Measurements from ENCODE around the gene TSSK6.

Gene TSSK6

DNA sequence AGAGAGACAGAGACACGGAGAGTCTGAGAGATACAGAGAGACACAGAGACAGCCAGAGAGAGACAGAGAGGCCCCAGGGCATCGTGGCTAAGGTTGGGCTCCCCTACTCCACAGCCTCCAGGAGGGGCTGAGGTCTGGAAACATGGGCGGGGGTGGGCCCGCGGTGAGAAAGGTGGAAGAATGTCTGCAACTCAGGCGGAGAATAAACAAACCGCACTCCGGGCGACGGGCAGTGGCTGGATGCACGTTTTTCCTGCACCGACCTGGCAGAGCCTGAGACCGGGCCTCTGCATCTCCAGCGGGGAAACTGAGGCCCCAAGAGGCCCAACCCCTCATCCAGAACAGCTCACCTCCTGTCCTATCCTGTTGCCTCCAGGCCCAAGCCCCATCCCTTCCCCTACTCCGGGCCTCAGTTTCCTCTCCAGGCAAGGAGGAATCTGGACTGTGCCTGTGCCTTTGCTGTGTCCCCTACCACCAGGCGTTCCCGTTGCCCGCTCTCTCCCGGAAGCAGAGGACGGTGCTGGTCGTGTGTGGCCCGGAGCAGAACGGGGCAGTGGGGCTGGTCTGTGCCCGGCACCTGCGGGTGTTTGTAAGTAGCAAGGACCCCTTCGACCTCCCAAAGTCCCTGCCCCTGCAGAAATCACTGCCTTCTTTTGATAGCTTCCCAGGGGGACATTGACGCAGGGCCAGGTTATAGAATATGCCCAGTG lies 19.4 kb upstream of the TSSK6 start:
- H3K4me1 ChIP-seq (ENCODE audit: low read depth, poor library complexity, severe bottlenecking): no peaks in the 10 kb centered on the region

DNA sequence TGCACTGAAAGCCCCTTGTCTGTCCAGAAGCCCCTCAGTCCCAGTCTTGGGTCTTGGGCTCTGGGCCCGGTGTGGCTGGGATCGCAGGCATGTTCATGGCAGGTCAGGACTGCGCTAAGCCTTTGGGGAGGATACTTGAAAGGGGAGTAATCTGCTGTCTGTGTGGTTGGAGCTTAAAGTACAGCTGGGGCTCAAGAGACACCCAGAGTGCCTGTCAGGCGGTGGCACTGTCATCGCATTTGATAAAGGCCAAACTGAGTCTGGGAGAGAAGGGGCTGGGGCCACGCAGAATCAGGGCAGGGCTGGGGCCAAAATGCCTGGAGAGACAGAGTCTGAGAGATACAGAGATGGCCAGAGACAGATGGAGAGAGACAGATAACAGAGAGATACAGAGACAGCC lies 18.5 kb upstream of the TSSK6 start:
- no peak overlapping the region for H2AFZ ChIP-seq (ENCODE audit: low read depth)

More for the DNA sequence above, 19.4 kb upstream of the TSSK6 start:
- H3K79me2 ChIP-seq (ENCODE audit: insufficient read depth, low read depth): no peaks in the 10 kb centered on the region
- H3K36me3 ChIP-seq (ENCODE audit: insufficient read depth): no peaks in the 10 kb centered on the region
- TF ChIP-seq, protein P1, sequence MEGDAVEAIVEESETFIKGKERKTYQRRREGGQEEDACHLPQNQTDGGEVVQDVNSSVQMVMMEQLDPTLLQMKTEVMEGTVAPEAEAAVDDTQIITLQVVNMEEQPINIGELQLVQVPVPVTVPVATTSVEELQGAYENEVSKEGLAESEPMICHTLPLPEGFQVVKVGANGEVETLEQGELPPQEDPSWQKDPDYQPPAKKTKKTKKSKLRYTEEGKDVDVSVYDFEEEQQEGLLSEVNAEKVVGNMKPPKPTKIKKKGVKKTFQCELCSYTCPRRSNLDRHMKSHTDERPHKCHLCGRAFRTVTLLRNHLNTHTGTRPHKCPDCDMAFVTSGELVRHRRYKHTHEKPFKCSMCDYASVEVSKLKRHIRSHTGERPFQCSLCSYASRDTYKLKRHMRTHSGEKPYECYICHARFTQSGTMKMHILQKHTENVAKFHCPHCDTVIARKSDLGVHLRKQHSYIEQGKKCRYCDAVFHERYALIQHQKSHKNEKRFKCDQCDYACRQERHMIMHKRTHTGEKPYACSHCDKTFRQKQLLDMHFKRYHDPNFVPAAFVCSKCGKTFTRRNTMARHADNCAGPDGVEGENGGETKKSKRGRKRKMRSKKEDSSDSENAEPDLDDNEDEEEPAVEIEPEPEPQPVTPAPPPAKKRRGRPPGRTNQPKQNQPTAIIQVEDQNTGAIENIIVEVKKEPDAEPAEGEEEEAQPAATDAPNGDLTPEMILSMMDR (conservative IDR thresholded peaks at IDR 0.05; ENCODE audit: low read depth, low read length): no peak
- H2AFZ ChIP-seq (ENCODE audit: low read depth): no peak overlapping the region
- H3K4me2 ChIP-seq: no peak overlapping the region
- no peaks in the 10 kb centered on the region for H4K20me1 ChIP-seq (ENCODE audit: insufficient read depth)
- no peak overlapping the region for H3K4me3 ChIP-seq (IDR thresholded peaks at IDR 0.05; ENCODE audit: insufficient read depth, low read depth, low read length)
- no peaks in the 10 kb centered on the region for H3K27me3 ChIP-seq (ENCODE audit: insufficient read depth, low read depth)
- H3K9ac ChIP-seq: no peak overlapping the region
- H3K27ac ChIP-seq: no peak overlapping the region

DNA sequence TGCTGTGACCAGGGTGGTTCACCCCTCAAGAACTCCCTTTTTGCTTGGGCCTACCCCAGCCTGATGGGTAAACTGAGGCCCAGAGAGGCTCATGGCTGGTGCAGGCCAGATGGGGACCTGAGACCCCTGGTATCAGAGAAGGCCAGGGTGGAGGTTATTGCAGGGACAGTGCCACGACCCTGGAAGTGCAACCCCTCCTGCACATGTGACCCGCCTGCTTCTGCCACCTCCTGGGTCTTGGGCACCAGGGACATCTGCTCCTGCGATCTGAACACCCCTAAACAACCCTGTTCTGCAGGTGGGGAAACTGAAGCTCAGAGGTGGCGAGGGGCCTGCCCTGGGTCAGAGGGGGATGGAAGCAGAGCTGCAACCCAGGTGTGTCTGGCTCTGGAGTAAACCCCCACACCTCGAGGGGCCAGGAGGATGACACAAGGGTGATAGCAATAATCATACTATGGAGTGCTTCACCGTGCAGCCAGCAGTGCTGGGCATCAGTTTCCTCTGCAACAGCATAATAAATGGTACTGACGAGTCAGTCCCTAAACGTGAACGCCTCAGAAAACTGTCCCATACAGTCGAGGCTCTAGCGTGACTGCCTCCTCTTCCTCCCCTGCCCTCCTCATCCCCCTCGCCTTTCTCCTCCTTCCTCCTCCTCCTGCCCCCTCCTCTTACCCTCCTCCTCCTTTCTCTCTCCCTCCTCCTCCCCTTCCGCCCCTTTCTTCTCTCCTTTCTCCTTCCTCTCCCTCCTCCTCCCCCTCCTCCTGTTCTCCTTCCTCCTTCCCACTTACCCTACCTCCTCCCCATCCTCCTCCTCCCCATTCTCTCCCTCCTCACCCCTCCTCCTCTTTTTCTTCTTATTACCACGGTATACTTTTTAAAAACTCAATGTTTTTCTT lies 17.7 kb upstream of the TSSK6 start:
- Histone ChIP-seq H3K4me2 (no peak overlapping the region), H4K20me1 (ENCODE audit: insufficient read depth) (no peaks in the 10 kb centered on the region), H3K9ac (no peak overlapping the region), H3K27ac (no peak overlapping the region), H3K79me2 (ENCODE audit: insufficient read depth, low read depth) (no peaks in the 10 kb centered on the region), H3K4me1 (ENCODE audit: low read depth, poor library complexity, severe bottlenecking) (no peaks in the 10 kb centered on the region), H3K36me3 (ENCODE audit: insufficient read depth) (no peaks in the 10 kb centered on the region), H3K4me3 (IDR thresholded peaks at IDR 0.05; ENCODE audit: insufficient read depth, low read depth, low read length) (no peak overlapping the region), H3K27me3 (ENCODE audit: insufficient read depth, low read depth) (no peaks in the 10 kb centered on the region), H2AFZ (ENCODE audit: low read depth) (no peak overlapping the region)
- TF ChIP-seq, protein P1 (conservative IDR thresholded peaks at IDR 0.05; ENCODE audit: low read depth, low read length): no peak

More for the DNA sequence above, 18.5 kb upstream of the TSSK6 start:
- TF ChIP-seq, protein P1 (conservative IDR thresholded peaks at IDR 0.05; ENCODE audit: low read depth, low read length): no peak
- H4K20me1 ChIP-seq (ENCODE audit: insufficient read depth): no peaks in the 10 kb centered on the region
- no peaks in the 10 kb centered on the region for H3K4me1 ChIP-seq (ENCODE audit: low read depth, poor library complexity, severe bottlenecking)
- H3K36me3 ChIP-seq (ENCODE audit: insufficient read depth): no peaks in the 10 kb centered on the region
- no peaks in the 10 kb centered on the region for H3K79me2 ChIP-seq (ENCODE audit: insufficient read depth, low read depth)
- no peak overlapping the region for H3K27ac ChIP-seq
- H3K9ac ChIP-seq: no peak overlapping the region
- H3K27me3 ChIP-seq (ENCODE audit: insufficient read depth, low read depth): no peaks in the 10 kb centered on the region
- no peak overlapping the region for H3K4me2 ChIP-seq
- H3K4me3 ChIP-seq (IDR thresholded peaks at IDR 0.05; ENCODE audit: insufficient read depth, low read depth, low read length): no peak overlapping the region

- Histone ChIP-seq H3K9ac (no peak overlapping the region), H3K4me3 (IDR thresholded peaks at IDR 0.05; ENCODE audit: insufficient read depth, low read depth, low read length) (no peak overlapping the region), H3K27ac (no peak overlapping the region), H4K20me1 (ENCODE audit: insufficient read depth) (no peaks in the 10 kb centered on the region), H3K4me1 (ENCODE audit: low read depth, poor library complexity, severe bottlenecking) (no peaks in the 10 kb centered on the region), H2AFZ (ENCODE audit: low read depth) (no peak overlapping the region), H3K36me3 (ENCODE audit: insufficient read depth) (no peaks in the 10 kb centered on the region), H3K4me2 (no peak overlapping the region), H3K79me2 (ENCODE audit: insufficient read depth, low read depth) (no peaks in the 10 kb centered on the region), H3K27me3 (ENCODE audit: insufficient read depth, low read depth) (no peaks in the 10 kb centered on the region)
- TF ChIP-seq, protein P1 (conservative IDR thresholded peaks at IDR 0.05; ENCODE audit: low read depth, low read length): peak; percentile 75
These were observed 16.8 kb upstream of the TSSK6 start for GRCh38 chr19:19531951-19532805.

All from KMS-11 (cell line).